Measurements from ENCODE around the gene HSF4.

The HSF4 gene

GRCh38 chr16:67155295-67156142 is 9.0 kb upstream of the HSF4 start:
- TF ChIP-seq FOXP2 (optimal IDR thresholded peaks at IDR 0.05; ENCODE audit: borderline replicate concordance, extremely low read depth, extremely low read length, insufficient read depth): peak; percentile 80
- no peak for TF ChIP-seq TAF1 (IDR thresholded peaks at IDR 0.05; ENCODE audit: borderline replicate concordance, insufficient read depth, low read length)
- no peak for TF ChIP-seq REST (IDR thresholded peaks at IDR 0.05; ENCODE audit: insufficient read depth in 1 of 2, low read depth in 2 of 2, low read length in 2 of 2)

DNA sequence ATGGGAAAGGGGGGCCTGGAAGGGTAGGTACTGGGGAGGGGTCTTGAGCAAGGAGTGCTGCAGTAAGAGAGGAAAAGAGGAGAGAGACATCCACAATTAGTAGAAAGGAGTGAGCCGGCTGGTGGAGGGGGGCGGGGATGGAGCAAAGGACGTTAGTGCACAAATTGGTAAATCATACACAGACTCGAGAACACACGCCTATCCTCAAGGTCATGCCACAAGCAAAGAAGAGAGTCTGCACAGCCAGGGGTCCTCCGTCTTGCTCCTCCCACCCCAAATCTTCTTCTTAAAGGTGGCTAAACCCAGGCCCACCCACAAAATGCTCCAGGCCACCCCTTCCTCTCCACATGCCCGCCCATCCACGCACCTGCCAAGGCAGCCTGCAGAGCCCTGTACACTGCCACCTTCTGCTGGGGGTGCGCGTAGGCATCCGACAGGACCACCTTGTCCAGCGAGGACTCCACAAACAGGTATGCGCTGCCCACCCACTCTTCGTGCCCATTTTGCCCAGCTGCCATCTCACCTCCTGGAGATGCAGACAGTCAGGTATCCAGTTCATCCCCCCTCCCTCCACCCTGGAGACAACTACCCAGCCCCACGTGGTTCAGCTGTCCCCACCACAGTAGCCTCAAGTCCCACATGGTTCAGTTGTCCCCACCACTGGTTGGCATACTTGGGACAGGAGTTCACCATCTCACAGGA is 8.3 kb upstream of the HSF4 start:
- TF ChIP-seq TAF1 (IDR thresholded peaks at IDR 0.05; ENCODE audit: borderline replicate concordance, insufficient read depth, low read length) (no peak), POLR2AphosphoS5 (IDR thresholded peaks at IDR 0.05; ENCODE audit: low read depth, low read length) (no peak), FOXP2 (optimal IDR thresholded peaks at IDR 0.05; ENCODE audit: borderline replicate concordance, extremely low read depth, extremely low read length, insufficient read depth) (no peak), REST (IDR thresholded peaks at IDR 0.05; ENCODE audit: insufficient read depth in 1 of 2, low read depth in 2 of 2, low read length in 2 of 2) (no peak), SIN3A (IDR thresholded peaks at IDR 0.05; ENCODE audit: borderline replicate concordance, insufficient read depth, low read length) (no peak)

- TF ChIP-seq REST (IDR thresholded peaks at IDR 0.05; ENCODE audit: insufficient read depth in 1 of 2, low read depth in 2 of 2, low read length in 2 of 2) (no peak), TAF1 (IDR thresholded peaks at IDR 0.05; ENCODE audit: borderline replicate concordance, insufficient read depth, low read length) (no peak), POLR2AphosphoS5 (IDR thresholded peaks at IDR 0.05; ENCODE audit: low read depth, low read length) (no peak), SIN3A (IDR thresholded peaks at IDR 0.05; ENCODE audit: borderline replicate concordance, insufficient read depth, low read length) (no peak), FOXP2 (optimal IDR thresholded peaks at IDR 0.05; ENCODE audit: borderline replicate concordance, extremely low read depth, extremely low read length, insufficient read depth) (no peak)
Measured at GRCh38 chr16:67157106-67157748, 7.3 kb upstream of the HSF4 start.

DNA sequence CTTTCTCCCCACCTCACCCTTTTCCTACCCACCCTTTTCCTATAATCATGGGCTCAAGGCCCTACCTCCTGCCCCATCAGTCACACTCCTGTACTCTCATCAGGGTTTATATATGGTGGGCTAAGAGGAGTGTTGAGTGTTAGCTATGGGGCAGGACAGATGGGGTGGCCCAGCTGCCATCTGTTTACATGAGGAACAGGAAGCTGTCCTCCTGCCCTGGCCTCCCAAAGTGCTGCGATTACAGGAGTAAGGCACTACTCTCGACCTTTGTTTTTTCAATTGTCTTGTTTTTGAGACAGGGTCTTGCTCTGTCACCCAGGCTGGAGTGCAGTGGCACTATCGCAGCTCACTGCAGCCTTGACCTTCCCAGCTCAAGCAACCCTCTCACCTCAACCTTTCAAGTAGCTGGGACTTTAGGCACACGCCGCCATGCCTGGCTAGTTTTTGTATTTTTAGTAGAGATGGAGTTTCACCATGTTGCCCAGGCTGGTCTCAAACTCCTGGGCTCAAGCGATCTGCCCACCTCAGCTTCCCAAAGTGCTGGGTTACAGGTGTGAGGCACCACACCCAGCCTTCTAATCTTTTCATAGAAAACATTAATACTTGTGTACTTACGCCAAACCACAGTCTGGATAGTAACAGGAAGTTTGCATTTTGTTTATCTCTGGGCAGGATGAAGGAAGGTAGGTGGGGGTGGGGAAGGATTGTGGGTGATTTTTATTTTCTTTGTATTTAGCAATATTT is 6.5 kb upstream of the HSF4 start:
- no peak for TF ChIP-seq SIN3A (IDR thresholded peaks at IDR 0.05; ENCODE audit: borderline replicate concordance, insufficient read depth, low read length)
- no peak for TF ChIP-seq REST (IDR thresholded peaks at IDR 0.05; ENCODE audit: insufficient read depth in 1 of 2, low read depth in 2 of 2, low read length in 2 of 2)
- TF ChIP-seq TAF1 (IDR thresholded peaks at IDR 0.05; ENCODE audit: borderline replicate concordance, insufficient read depth, low read length): no peak
- TF ChIP-seq POLR2AphosphoS5 (IDR thresholded peaks at IDR 0.05; ENCODE audit: low read depth, low read length): no peak
- TF ChIP-seq FOXP2 (optimal IDR thresholded peaks at IDR 0.05; ENCODE audit: borderline replicate concordance, extremely low read depth, extremely low read length, insufficient read depth): no peak
